Keratinocyte (primary cell): ENCODE results near the gene HES7. TPM values are rescaled to one million over a fixed set of nuclear protein-coding genes. Genes with fewer than 3 reads are reported as not detected.
A peak's percentile ranks its signal among the peaks of the same experiment; 100 is the strongest.

Experiments used
- DNase-seq: peaks from one replicate; pipeline ENCODE4 v3.0.0-alpha.2; 2011; ENCODE audit warnings: low read depth, missing footprints, low spot score
- FAIRE-seq: peaks from 2 replicates; lab custom pipeline; 2011; peaks lifted over from hg19 to GRCh38; lab: Jason Lieb, UNC
- H2AFZ ChIP-seq: 2 replicates; pipeline ENCODE4 v1.6.0; 2012; ENCODE audit warnings: low read length, control low read depth, inconsistent platforms; ENCODE audit not compliant: control insufficient read depth
- H3K27ac ChIP-seq: 2 replicates; pipeline ENCODE4 v1.5.1; 2011; ENCODE audit warnings: low read length; ENCODE audit not compliant: control insufficient read depth, insufficient read depth
- H3K27me3 ChIP-seq: 3 replicates; pipeline ENCODE4 v1.6.0; 2011; ENCODE audit warnings: low read length; ENCODE audit not compliant: control insufficient read depth, insufficient read depth; ENCODE audit errors: extremely low read depth
- H3K36me3 ChIP-seq, 2 experiments: 2 replicates in 1 of 2; 3 replicates in 1 of 2; pipeline ENCODE4 v1.5.1; 2011; ENCODE audit warnings: low read length in 2 of 2, mild to moderate bottlenecking in 1 of 2; ENCODE audit not compliant: control insufficient read depth in 2 of 2, insufficient read depth in 2 of 2; ENCODE audit errors: extremely low read depth in 1 of 2
- H3K4me1 ChIP-seq: 3 replicates; pipeline ENCODE4 v1.5.1; 2011; ENCODE audit warnings: low read length; ENCODE audit not compliant: control insufficient read depth, insufficient read depth; ENCODE audit errors: extremely low read depth
- H3K4me2 ChIP-seq: 3 replicates; pipeline ENCODE4 v1.6.0; 2011; ENCODE audit warnings: low read depth, low read length; ENCODE audit not compliant: control insufficient read depth, insufficient read depth; ENCODE audit errors: extremely low read depth
- H3K4me3 ChIP-seq, 3 experiments: fragments of 200-600 bp in 1 of 3; sonication (generic) in 1 of 3; 2 replicates in 2 of 3; 3 replicates in 1 of 3; pipeline ENCODE4 v1.5.1; 2011 to 2016; ENCODE audit warnings: low read length in 3 of 3, mild to moderate bottlenecking in 3 of 3, control low read depth in 2 of 3, inconsistent platforms in 1 of 3, low read depth in 1 of 3, mixed read lengths in 1 of 3, mixed run types in 1 of 3, moderate library complexity in 1 of 3; ENCODE audit not compliant: control insufficient read depth in 2 of 3, insufficient read depth in 2 of 3; ENCODE audit errors: extremely low read depth in 1 of 3
- H3K79me2 ChIP-seq: 2 replicates; pipeline ENCODE4 v1.6.0; 2012; ENCODE audit warnings: low read length; ENCODE audit not compliant: control insufficient read depth, insufficient read depth
- H3K9ac ChIP-seq: 3 replicates; pipeline ENCODE4 v1.6.0; 2011; ENCODE audit warnings: low read length; ENCODE audit not compliant: control insufficient read depth, insufficient read depth; ENCODE audit errors: extremely low read depth
- H3K9me1 ChIP-seq: 3 replicates; pipeline ENCODE4 v1.6.0; 2011; ENCODE audit warnings: low read length; ENCODE audit not compliant: control insufficient read depth, insufficient read depth; ENCODE audit errors: extremely low read depth
- H3K9me3 ChIP-seq: 2 replicates; pipeline ENCODE4 v1.5.1; 2012; ENCODE audit warnings: low read depth, low read length; ENCODE audit not compliant: control insufficient read depth
- H4K20me1 ChIP-seq: 3 replicates; pipeline ENCODE4 v1.6.0; 2011; ENCODE audit warnings: low read length; ENCODE audit not compliant: control insufficient read depth, insufficient read depth; ENCODE audit errors: extremely low read depth
- EZH2 ChIP-seq: IDR thresholded peaks from one replicate; pipeline ENCODE4 v1.6.1; 2012; ENCODE audit warnings: inconsistent platforms, mild to moderate bottlenecking, low read length, moderate library complexity
- dilution Hi-C: fragments of 300-500 bp; cut with MboI; formaldehyde crosslinking; loops from one replicate; pipeline ENCODE4 v1.7.0; 2020; ENCODE audit warnings: low sequenced_read_pairs; ENCODE audit not compliant: extremely low pct_ligation_motif_present
- polyA plus RNA-seq, 5 experiments: library from polyadenylated mRNA; depleted of rRNA in 3 of 5; stranded (reverse) in 3 of 5; stranded (forward) in 1 of 5; unstranded in 1 of 5; fragments of >200 nt; gene quantifications; 1 replicate in 1 of 5; 2 replicates in 3 of 5; 3 replicates in 1 of 5; pipeline versions ENCODE4 v1.2.1 to v1.2.3, GENCODE V29; 2011 to 2012; ENCODE audit warnings: missing spikeins in 2 of 5, low read depth in 1 of 5, low replicate concordance in 1 of 5
- TF ChIP-seq, protein P1 (sequence below), 3 experiments: IDR thresholded peaks in 1 of 3; conservative IDR thresholded peaks in 1 of 3; optimal IDR thresholded peaks in 1 of 3; 2 replicates in 2 of 3; 3 replicates in 1 of 3; pipeline versions ENCODE3 to v1.5.1; 2011; ENCODE audit warnings: low read length in 3 of 3, mild to moderate bottlenecking in 3 of 3, moderate library complexity in 2 of 3, control low read depth in 1 of 3, inconsistent platforms in 1 of 3; ENCODE audit not compliant: insufficient read depth in 2 of 3; ENCODE audit errors: extremely low read depth in 1 of 3

The HES7 gene
- polyA plus RNA-seq, 1 donor (not counting 4 experiments of a cell fraction or from before 2014, with no cell fraction given) = 0.33 TPM

DNA sequence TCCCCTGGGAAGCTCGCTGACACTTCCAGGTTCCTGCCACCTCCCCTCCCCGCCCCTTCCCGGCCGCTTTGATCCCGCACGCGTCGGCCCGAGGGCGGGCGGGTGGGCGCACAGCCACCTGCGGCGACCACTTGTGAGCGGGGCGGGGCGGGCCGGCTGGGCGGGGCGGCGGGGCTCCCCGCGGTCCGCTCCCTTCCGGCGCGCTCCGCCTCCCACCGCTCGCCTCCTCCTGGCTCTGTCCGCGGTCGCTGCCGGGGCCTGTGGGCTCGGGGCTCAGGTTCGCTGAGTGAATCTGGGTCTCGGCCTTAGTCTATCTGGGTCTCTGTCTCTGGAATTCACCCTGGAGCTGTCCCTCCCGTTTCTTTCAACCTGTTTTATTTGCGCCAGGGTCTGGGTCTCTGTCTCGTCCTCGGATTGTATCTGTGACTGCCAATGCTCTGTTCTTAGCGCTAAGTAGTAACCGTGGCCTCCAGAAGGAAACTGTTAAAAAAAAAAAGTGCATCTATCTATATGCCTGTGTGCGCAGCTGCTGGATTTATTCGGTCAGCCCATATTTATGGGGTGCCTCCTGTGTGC, 2.7 kb upstream of the HES7 start:
- peaks cover 2% of the 10 kb centered on the region for H4K20me1 ChIP-seq
- H2AFZ ChIP-seq = peak overlapping the region; percentile 99
- TF ChIP-seq EZH2 = no peak
- TF ChIP-seq, protein P1, sequence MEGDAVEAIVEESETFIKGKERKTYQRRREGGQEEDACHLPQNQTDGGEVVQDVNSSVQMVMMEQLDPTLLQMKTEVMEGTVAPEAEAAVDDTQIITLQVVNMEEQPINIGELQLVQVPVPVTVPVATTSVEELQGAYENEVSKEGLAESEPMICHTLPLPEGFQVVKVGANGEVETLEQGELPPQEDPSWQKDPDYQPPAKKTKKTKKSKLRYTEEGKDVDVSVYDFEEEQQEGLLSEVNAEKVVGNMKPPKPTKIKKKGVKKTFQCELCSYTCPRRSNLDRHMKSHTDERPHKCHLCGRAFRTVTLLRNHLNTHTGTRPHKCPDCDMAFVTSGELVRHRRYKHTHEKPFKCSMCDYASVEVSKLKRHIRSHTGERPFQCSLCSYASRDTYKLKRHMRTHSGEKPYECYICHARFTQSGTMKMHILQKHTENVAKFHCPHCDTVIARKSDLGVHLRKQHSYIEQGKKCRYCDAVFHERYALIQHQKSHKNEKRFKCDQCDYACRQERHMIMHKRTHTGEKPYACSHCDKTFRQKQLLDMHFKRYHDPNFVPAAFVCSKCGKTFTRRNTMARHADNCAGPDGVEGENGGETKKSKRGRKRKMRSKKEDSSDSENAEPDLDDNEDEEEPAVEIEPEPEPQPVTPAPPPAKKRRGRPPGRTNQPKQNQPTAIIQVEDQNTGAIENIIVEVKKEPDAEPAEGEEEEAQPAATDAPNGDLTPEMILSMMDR (optimal IDR thresholded peaks at IDR 0.05 in 1 of 3, IDR thresholded peaks at IDR 0.05 in 1 of 3, conservative IDR thresholded peaks at IDR 0.05 in 1 of 3; ENCODE audit: extremely low read depth in 1 of 3, insufficient read depth in 2 of 3, low read length in 3 of 3) = no peak
- H3K9me3 ChIP-seq = no peaks in the 10 kb centered on the region
- H3K79me2 ChIP-seq = no peaks in the 10 kb centered on the region
- dilution Hi-C loops = no loop called here
- H3K4me2 ChIP-seq = peak overlapping the region; percentile 92
- H3K27me3 ChIP-seq = peaks cover 26% of the 10 kb centered on the region
- peak overlapping the region; percentile 53 to 93 (median 93) for H3K4me3 ChIP-seq
- FAIRE-seq (no peak), DNase-seq (no peak)
- H3K9me1 ChIP-seq = peaks cover 3% of the 10 kb centered on the region
- peak overlapping the region; percentile 72 for H3K9ac ChIP-seq
- H3K4me1 ChIP-seq = peaks cover 33% of the 10 kb centered on the region
- H3K36me3 ChIP-seq = no peaks in the 10 kb centered on the region
- peak overlapping the region; percentile 13 for H3K27ac ChIP-seq

DNA sequence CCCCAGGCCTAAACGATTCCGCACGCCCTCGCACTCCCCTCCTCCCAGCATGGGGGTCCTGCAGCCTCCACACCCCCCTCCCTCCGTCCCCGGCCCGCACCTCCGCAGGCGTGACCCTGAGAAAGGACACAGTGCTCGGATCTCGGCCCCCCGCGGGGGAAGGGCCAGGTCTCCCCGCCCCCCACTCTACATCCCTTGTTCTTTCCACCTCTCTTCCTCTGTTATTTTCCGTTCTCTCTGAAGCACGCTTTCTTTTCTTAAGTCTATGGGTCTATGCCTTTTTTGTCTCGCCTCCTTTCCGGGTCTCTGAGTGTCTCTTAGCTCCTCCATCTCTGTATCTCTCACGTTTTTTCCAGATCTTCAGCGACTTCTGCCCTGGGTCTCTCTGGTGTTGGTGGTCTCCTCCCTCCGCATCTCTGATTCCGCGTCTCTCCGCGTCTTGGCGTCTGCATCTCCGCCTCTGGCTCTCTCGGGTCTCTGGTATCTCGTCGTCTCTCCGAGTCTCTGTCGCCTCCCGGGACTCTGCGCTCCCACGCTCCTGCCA, 2.1 kb upstream of the HES7 start:
- dilution Hi-C loops = no loop called here
- Histone ChIP-seq H3K79me2 (no peaks in the 10 kb centered on the region), H4K20me1 (peaks cover 2% of the 10 kb centered on the region), H3K9ac (peak overlapping the region; percentile 72), H3K4me2 (peak overlapping the region; percentile 92), H3K27me3 (peaks cover 26% of the 10 kb centered on the region), H3K9me3 (no peaks in the 10 kb centered on the region), H3K27ac (peak overlapping the region; percentile 5), H3K36me3 (no peaks in the 10 kb centered on the region), H3K4me3 (peak overlapping the region; percentile 53 to 93 (median 93)), H3K4me1 (peaks cover 36% of the 10 kb centered on the region), H3K9me1 (peaks cover 3% of the 10 kb centered on the region), H2AFZ (peak overlapping the region; percentile 99)
- FAIRE-seq (no peak), DNase-seq (no peak)
- TF ChIP-seq EZH2 = no peak
- TF ChIP-seq, protein P1 (optimal IDR thresholded peaks at IDR 0.05 in 1 of 3, IDR thresholded peaks at IDR 0.05 in 1 of 3, conservative IDR thresholded peaks at IDR 0.05 in 1 of 3; ENCODE audit: extremely low read depth in 1 of 3, insufficient read depth in 2 of 3, low read length in 3 of 3) = no peak
